ENCODE results near the gene KRT40. TPM values are rescaled to one million over a fixed set of nuclear protein-coding genes. Genes with fewer than 3 reads are reported as not detected.

The KRT40 gene
- total RNA-seq, result not detected

DNA sequence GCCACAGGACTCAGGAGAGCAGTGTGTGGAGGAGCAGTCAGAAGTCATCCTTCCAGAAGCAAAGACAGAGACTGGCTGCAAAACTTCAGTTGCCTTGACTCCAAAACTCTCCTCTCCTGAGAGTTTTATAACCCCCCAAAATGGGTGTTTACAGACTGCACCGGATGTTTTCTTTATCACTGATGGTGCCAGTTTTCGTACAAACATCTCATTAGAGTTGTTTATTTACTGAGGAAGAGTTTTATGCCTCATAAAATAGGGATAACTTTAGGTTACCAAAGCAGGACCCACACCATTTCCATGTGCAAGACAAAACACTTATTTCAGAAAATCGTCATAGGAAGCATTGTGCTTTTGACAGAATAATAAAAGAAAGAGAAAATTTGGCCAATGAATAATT, at the start of gene KRT40:
Gene KRT40 (minus strand): TSS at position 101 of the 400 bp plus-strand sequence. CDS start 53 bp downstream, at position 48.
- H3K9me3 Mint-ChIP-seq, result no peaks in the 10 kb centered on the region
- ATAC-seq, result no peak

DNA sequence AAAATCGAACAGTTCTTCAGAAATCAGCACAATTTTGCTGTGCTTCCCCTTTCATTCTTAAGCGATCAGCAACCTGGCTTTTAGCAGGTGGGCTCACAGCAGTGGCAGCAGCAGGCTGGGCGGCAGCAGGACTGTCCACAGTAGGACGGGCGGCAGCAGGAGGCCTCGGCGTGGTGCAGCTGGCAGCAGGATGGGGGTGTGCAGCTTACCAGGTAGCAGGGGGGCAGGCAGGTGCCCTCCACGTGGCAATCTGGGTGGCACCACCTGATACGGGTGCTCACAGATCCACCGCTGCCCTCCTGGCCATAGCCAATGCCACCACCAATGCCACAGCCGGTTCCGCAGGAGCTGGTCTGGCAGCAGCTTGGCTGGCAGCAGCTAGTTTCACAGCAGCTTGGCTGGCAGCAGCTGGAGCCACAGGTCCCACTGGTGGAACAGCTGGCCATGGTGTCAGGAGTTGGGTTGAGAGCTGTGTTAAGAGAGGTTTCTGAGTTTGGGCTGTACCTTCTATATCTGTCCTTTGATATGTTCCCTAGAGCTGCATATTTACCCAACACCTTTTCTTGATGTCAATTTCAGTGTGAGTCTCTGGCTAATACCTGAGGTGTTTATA, 45.6 kb upstream of the KRT40 start, which contains the start of gene KRTAP1-4:
Gene KRTAP1-4 (minus strand): TSS at position 563 of the 613 bp plus-strand sequence. CDS start 117 bp downstream, at position 446.
- no peak for ATAC-seq
- H3K9me3 Mint-ChIP-seq, result no peaks in the 10 kb centered on the region
- H3K36me3 Mint-ChIP-seq, result no peaks in the 10 kb centered on the region

More for the DNA sequence above, at the start of gene KRT40:
- H3K27ac Mint-ChIP-seq, result no peak within 1 kb of the TSS
- no peaks in the 10 kb centered on the region for H3K36me3 Mint-ChIP-seq
- DNase-seq (ENCODE audit: low spot score in 2 of 2), result no peak

DNA sequence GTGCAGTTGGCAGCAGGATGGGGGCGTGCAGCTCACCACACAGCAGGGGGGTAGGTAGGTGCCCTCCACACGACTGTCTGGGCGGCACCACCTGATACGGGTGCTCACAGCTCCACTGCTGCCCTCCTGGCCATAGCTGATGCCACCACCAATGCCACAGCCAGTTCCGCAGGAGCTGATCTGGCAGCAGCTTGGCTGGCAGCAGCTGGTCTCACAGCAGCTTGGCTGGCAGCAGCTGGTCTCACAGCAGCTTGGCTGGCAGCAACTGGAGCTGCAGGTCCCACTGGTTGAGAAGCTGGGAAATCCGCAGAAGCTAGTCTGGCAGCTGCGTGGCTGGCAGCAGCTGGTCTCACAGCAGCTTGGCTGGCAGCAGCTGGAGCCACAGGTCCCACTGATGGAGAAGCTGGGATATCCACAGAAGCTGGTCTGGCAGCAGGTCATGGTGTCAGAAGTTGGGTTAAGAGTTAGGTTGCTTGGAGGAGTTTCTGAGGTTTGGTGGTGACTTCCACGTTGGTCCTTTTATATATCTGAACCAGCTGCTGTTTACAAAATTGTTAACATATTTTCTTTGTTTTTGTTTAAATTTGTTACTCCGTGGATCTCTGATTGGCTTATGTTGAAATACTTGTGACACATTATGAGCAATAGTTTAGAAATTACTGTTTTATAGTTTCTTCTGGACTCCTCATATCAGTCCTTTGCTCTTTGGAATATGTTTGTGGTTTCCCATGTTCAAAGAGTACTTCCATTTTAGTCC, 42.8 kb upstream of the KRT40 start, which contains the start of gene KRTAP1-5:
Gene KRTAP1-5 (minus strand): TSS at position 494 of the 757 bp plus-strand sequence. CDS start 53 bp downstream, at position 441.
- DNase-seq (ENCODE audit: low spot score in 2 of 2), result no peak
- no peaks in the 10 kb centered on the region for H3K9me3 Mint-ChIP-seq
- ATAC-seq, result no peak
- no peaks in the 10 kb centered on the region for H3K36me3 Mint-ChIP-seq
- no peak within 1 kb of the TSS for H3K27ac Mint-ChIP-seq

More for the DNA sequence above, 45.6 kb upstream of the KRT40 start, which contains the start of gene KRTAP1-4:
- DNase-seq (ENCODE audit: low spot score in 2 of 2), result no peak
- H3K27ac Mint-ChIP-seq, result no peak within 1 kb of the TSS

DNA sequence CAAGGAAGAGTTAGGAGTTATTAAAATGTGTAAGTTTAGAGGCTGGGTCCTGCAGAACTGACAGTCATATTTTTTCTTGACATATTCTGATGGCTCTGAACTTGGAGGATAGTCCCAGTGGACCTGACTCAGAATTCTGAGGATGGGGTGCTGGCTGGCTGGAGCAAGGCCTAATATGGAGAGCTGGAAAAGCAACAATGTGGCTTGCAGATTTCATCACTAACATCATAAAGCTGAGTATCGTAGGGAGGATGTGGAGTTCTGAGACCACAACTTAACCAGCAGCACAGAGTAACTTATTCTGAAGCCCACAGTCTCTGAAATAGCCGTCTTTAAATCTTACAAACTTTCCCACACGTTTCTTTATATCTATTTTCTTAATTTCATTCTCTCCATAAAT, 40.6 kb upstream of the KRT40 start:
- ATAC-seq (no peak), DNase-seq (ENCODE audit: low spot score in 2 of 2) (no peak)
- no peaks in the 10 kb centered on the region for H3K9me3 Mint-ChIP-seq
- H3K27ac Mint-ChIP-seq, result no peak overlapping the region
- no peaks in the 10 kb centered on the region for H3K36me3 Mint-ChIP-seq

DNA sequence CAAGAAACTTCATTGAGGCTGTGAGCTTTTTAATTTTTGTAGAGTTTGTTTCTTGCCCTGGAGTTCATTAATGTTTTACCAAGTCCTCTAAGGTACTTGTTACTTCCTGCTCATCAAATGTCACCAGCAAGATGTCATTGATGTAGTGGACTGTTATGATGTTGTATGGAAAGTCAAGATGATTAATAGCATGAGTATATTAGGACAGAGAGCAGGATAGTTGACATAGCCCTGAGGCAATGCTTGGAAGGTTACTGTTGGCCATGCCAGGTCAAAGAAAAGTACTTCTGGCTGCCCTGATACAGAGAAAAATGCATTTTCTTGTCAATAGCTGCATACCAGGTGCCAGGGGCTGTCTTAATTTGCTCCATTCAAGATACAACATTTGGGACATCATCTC, 36.2 kb upstream of the KRT40 start:
- no peak overlapping the region for H3K27ac Mint-ChIP-seq
- no peak for ATAC-seq
- DNase-seq (ENCODE audit: low spot score in 2 of 2), result no peak
- H3K36me3 Mint-ChIP-seq, result no peaks in the 10 kb centered on the region
- no peaks in the 10 kb centered on the region for H3K9me3 Mint-ChIP-seq

DNA sequence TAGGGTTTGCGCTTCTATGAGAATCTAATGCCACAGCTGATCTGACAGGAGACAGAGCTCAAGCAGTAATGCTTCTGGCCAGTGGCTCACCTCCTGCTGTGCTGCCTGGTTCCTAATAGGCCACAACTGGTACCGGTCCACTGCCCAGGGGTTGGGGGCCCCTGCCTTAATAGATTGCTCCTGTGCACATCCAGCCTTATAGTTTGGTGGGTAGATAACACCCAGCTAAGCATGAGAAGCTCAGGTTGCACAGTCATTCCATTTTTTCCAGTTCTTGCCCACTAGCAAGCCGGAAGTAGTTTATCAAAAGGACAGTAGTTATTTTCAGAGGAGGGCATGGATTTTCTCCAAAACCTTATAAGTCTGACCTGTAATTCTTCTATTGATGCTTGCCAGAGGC, 35.3 kb upstream of the KRT40 start:
- H3K36me3 Mint-ChIP-seq, result no peaks in the 10 kb centered on the region
- no peak overlapping the region for H3K27ac Mint-ChIP-seq
- no peaks in the 10 kb centered on the region for H3K9me3 Mint-ChIP-seq
- no peak for DNase-seq (ENCODE audit: low spot score in 2 of 2)
- ATAC-seq, result no peak

DNA sequence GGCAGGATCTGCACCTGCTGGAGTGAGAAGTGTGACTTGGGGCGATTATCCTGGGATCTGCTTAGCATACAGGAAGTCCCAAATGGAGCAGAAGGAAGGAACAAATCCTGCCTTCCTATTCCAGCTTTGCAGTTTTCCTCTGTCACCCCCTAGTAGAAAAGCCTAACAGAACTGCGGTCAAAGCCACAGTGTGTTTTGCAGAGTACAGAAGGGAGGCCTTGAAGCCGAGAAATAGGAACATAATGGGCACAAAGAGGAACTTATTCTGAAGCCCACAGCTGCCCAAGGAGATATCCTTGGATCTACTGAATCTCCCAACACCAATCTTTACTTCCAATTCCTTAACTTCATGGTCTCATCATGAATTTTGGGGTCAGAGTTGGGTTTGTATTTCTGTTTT, 34.4 kb upstream of the KRT40 start:
- DNase-seq (ENCODE audit: low spot score in 2 of 2), result no peak
- Mint-ChIP-seq H3K27ac (no peak overlapping the region), H3K36me3 (no peaks in the 10 kb centered on the region), H3K9me3 (no peaks in the 10 kb centered on the region)
- no peak for ATAC-seq

DNA sequence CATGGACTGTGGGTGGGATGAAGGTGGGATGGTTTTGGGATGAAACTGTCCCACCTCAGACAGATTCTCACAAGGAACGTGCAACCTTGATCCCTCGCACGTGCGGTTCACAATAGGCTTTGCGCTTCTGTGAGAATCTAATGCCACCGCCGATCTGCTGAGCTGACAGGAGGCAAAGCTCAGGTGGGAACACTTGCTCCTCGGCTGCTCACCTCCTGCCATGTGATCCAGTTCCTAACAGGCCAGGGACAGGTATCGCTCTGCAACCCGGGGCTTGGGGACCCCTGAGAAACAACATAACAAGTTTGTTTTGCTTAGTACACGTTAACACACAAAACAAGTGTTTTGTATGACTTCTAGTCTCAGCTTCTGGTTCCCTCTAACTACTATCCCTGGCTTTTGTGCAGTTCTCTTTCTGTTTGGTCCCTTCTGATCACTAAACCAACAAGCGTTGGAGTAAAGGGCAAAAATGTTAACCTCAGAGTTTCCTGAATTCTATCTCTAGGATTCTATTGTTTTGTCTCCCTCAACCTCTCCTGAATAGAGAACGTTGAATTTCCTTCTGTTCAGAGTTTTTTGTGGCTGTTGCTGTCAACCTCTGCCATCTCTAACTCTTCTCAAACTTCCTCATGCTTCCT, 32.6 kb upstream of the KRT40 start:
- ATAC-seq (no peak), DNase-seq (ENCODE audit: low spot score in 2 of 2) (no peak)
- Mint-ChIP-seq H3K27ac (no peak overlapping the region), H3K36me3 (no peaks in the 10 kb centered on the region), H3K9me3 (no peaks in the 10 kb centered on the region)

DNA sequence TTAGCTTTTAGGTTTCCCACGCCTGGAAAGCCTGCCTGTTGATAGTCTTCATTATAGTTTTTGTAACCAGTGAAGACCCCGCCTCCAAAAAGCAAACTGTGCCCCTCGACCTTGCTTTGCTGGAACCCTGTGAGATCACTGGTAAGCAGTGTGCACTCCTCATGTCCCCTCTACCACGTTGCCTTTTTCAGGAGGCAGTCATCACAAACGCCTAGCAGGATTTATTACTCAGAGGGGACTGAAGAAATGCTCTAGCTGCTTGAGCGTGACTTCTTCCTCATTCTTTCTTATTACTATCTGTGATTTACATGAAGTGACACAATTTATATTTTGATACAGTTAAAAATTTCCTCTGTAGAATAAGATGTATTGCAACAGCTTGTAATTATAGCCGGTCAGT, 31.3 kb upstream of the KRT40 start:
- Mint-ChIP-seq H3K9me3 (no peaks in the 10 kb centered on the region), H3K36me3 (no peaks in the 10 kb centered on the region), H3K27ac (no peak overlapping the region)
- DNase-seq (ENCODE audit: low spot score in 2 of 2) (no peak), ATAC-seq (no peak)

DNA sequence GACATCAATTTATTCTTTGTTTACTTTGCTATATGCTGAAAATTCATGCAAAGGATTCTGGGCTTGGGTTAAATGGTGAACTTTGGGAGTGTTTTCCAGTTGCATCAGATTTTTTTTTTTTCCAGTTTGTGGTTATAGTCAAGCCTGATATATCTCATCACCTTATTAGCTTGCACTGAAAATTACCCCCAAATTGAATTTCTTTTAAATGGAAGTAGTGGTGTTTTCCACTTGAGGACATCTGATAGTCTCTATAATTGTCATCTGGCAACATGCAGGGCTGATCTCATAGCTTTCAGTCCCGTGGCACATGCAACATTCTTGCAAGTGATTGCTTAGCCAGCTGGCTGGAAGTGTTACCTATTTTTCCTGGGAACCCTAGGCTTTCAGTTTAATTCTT, 29.5 kb upstream of the KRT40 start:
- DNase-seq (ENCODE audit: low spot score in 2 of 2), result no peak

DNA sequence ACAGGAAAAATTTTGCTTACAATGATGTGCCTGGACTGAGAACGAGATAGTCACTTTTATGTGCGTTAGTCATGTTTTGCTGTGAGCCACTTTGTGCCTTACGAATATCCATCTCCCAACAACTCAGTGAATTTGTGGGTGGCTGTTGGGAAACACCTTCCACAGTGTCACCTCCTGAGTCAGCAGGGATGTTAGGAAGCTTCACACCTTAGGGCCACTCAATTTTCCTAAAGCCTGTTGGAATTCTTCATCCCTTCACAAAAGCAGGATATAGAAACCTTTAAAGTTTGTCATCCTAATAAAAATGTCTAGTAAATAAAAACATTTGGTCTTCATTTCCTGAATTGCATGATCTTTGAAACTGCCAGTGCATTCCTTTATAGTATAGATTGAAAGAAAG, 29.1 kb upstream of the KRT40 start:
- no peak for DNase-seq (ENCODE audit: low spot score in 2 of 2)
- no peak for ATAC-seq
- H3K36me3 Mint-ChIP-seq, result no peaks in the 10 kb centered on the region
- H3K27ac Mint-ChIP-seq, result no peak overlapping the region
- H3K9me3 Mint-ChIP-seq, result no peaks in the 10 kb centered on the region

More for the DNA sequence above, 29.5 kb upstream of the KRT40 start:
- no peak for ATAC-seq
- Mint-ChIP-seq H3K9me3 (no peaks in the 10 kb centered on the region), H3K36me3 (no peaks in the 10 kb centered on the region), H3K27ac (no peak overlapping the region)

DNA sequence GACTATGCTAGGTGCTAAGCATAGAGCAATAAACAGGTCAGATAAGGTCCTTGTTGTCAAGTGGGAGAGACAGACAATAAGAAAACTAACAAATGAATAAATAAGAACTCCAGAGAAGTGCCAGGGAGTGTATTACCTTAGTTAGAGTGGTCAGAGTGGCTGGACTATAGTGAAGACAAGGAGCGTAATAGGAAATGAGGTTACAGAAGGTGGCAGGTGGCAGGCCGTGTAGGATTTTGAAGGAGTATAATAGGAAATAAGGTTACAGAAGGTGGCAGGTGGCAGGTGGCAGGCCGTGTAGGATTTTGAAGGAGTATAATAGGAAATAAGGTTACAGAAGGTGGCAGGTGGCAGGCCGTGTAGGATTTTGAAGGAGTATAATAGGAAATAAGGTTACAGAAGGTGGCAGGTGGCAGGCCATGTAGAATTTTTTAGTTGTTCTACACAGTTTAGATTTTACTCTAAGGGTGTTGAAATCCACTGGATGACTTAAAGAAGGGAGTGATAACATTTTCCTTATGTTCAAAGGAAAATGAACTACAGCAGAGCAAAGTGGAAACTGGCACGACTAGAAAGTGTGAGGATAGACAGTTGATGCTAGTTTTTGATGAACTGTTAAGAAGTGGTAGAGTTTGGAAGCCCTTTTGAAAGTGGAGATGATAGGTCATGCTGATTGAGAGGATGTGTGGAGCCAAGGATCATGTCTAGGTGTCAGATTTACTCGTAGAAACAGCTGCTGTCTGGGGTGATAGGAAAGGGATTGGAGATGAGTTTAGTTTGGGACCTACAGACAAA, 28.4 kb upstream of the KRT40 start:
- Mint-ChIP-seq H3K27ac (no peak overlapping the region), H3K9me3 (no peaks in the 10 kb centered on the region), H3K36me3 (no peaks in the 10 kb centered on the region)
- ATAC-seq, result no peak
- DNase-seq (ENCODE audit: low spot score in 2 of 2), result no peak

DNA sequence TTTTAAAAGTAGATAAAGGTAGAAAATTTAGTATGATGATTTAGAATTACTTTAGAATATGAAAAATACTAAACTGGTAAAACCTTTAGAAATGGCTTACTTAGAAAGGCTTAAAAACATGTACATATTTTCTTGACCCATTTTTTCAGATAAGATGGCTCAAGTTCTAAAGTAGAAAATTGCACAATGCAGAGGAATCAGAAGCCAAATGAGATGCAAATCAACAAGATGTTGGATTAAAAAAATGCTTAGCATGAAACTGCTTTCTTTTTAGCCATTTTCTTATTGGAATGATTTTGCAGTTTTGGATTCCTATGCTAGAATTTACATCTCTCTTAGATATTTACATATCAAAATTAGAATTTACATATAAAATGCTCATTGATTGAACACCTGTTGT, 26.3 kb upstream of the KRT40 start:
- Mint-ChIP-seq H3K27ac (no peak overlapping the region), H3K9me3 (no peaks in the 10 kb centered on the region), H3K36me3 (no peaks in the 10 kb centered on the region)
- DNase-seq (ENCODE audit: low spot score in 2 of 2) (no peak), ATAC-seq (no peak)

DNA sequence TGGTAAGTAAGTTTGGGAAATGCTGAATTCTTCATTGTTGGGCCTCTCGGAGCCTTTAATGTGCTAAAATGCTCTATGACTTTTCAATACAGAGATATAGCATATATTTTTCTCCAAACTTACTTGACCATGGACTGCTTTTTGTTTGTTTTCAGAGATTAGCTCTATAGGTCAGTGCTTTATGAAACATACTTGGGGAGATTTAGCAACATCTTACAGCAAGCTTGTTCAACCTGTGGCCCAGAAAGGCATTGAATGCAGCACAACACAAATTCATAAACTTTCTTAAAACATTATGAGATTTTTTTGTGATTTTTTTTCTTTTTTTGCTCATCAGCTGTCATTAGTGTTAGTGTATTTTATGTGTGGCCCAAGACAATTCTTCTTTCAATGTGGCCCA, 25.8 kb upstream of the KRT40 start:
- no peak for ATAC-seq
- no peaks in the 10 kb centered on the region for H3K9me3 Mint-ChIP-seq
- no peak for DNase-seq (ENCODE audit: low spot score in 2 of 2)
- no peaks in the 10 kb centered on the region for H3K36me3 Mint-ChIP-seq
- H3K27ac Mint-ChIP-seq, result no peak overlapping the region

DNA sequence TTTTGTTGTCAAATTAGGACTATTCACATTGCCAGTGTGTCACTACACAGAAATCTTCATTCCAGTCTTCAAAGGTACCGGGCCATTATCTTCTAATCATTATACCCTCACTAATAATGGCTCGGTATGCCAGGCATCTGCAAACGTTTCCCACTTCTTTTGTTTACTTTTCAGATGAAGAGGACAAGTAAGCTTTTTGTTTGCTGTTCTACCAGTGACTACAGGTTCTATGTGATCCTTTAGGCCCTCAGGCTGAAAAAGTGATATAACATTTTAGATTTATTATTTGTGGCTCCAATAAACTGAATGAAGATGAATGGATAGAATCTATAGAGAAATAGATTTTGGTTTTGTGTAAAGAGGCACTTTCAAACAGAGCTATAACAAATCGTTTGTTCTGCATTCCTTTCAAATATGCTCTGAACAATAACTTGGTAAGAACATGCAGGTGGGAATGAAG, 25.2 kb upstream of the KRT40 start:
- no peak for DNase-seq (ENCODE audit: low spot score in 2 of 2)
- no peaks in the 10 kb centered on the region for H3K36me3 Mint-ChIP-seq
- H3K9me3 Mint-ChIP-seq, result no peaks in the 10 kb centered on the region
- H3K27ac Mint-ChIP-seq, result no peak overlapping the region
- ATAC-seq, result no peak

DNA sequence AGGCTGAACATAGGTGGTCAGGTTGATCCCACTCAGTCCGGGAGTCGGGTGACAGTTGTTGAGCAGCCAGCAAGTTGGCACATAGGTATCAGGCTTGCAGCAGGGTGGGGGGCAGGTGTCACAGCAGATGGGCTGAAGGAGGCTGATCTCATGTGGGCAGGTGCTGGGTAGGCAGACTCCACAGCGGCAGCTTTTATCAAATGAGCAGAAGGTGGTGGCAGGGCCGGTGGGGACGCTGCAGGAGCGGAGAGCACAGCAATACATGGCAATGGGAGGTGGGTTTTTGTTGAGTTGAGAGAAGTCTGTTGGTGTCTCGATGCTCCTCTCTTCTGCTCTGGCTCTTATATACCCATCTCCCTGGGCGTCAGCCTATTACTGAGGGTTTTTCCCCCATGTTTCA, 24.7 kb upstream of the KRT40 start, which contains the start of gene KRTAP3-1:
Gene KRTAP3-1 (minus strand): TSS at position 318 of the 400 bp plus-strand sequence. CDS start 54 bp downstream, at position 264.
- H3K36me3 Mint-ChIP-seq, result no peaks in the 10 kb centered on the region
- H3K27ac Mint-ChIP-seq, result no peak within 1 kb of the TSS
- no peak for DNase-seq (ENCODE audit: low spot score in 2 of 2)
- no peak for ATAC-seq
- H3K9me3 Mint-ChIP-seq, result no peaks in the 10 kb centered on the region
